HFF-Myc (cell line): Measurements from ENCODE around the gene SLC39A10.
"Not testable (repeated sequence)": the region's sequence is repeated elsewhere in the genome, so short reads cannot be mapped to it uniquely, and the experiment has no call there.

Experiments
- DNase-seq: peaks from one replicate; pipeline ENCODE4 v3.0.0-alpha.2; 2011; ENCODE audit warnings: low read depth; ENCODE audit errors: extremely low read depth
- H3K4me3 ChIP-seq: replicated peaks from 2 replicates; pipeline ENCODE4 v1.5.1; 2011; ENCODE audit warnings: low read depth, mild to moderate bottlenecking, control low read depth, low read length
- CTCF ChIP-seq: IDR thresholded peaks from 2 replicates; pipeline ENCODE4 v1.5.1; 2012; ENCODE audit warnings: mild to moderate bottlenecking, low read depth, low read length, control low read depth; ENCODE audit errors: missing control alignments

Gene SLC39A10

GRCh38 chr2:195645413-195645812 is 11.6 kb upstream of the SLC39A10 start:
- DNase-seq = no peak
- H3K4me3 ChIP-seq = no peak overlapping the region
- TF ChIP-seq CTCF = no peak

GRCh38 chr2:195646424-195646823 is 10.6 kb upstream of the SLC39A10 start:
- no peak for DNase-seq
- TF ChIP-seq CTCF = no peak
- no peak overlapping the region for H3K4me3 ChIP-seq

GRCh38 chr2:195647302-195647701 is 9.7 kb upstream of the SLC39A10 start:
- no peak overlapping the region for H3K4me3 ChIP-seq
- no peak for DNase-seq

GRCh38 chr2:195648370-195648769 is 8.7 kb upstream of the SLC39A10 start:
- H3K4me3 ChIP-seq, DNase-seq: not testable (repeated sequence)

More at GRCh38 chr2:195647302-195647701, 9.7 kb upstream of the SLC39A10 start:
- TF ChIP-seq CTCF = no peak

- DNase-seq = no peak
- no peak overlapping the region for H3K4me3 ChIP-seq
- no peak for TF ChIP-seq CTCF
Measured at GRCh38 chr2:195648787-195649186, 8.2 kb upstream of the SLC39A10 start.

GRCh38 chr2:195649629-195650190 is 7.3 kb upstream of the SLC39A10 start:
- no peak for DNase-seq
- H3K4me3 ChIP-seq = no peak overlapping the region
- no peak for TF ChIP-seq CTCF

GRCh38 chr2:195651046-195651445 is 6.0 kb upstream of the SLC39A10 start:
- no peak overlapping the region for H3K4me3 ChIP-seq
- TF ChIP-seq CTCF = no peak
- DNase-seq = no peak
